ENCODE measurements around the gene COA1. TPM values are rescaled to one million over a fixed set of nuclear protein-coding genes. Genes with fewer than 3 reads are reported as not detected.

COA1 gene
- total RNA-seq, 2 donors from 2014 or later, result 36.8 to 52.4 TPM

DNA sequence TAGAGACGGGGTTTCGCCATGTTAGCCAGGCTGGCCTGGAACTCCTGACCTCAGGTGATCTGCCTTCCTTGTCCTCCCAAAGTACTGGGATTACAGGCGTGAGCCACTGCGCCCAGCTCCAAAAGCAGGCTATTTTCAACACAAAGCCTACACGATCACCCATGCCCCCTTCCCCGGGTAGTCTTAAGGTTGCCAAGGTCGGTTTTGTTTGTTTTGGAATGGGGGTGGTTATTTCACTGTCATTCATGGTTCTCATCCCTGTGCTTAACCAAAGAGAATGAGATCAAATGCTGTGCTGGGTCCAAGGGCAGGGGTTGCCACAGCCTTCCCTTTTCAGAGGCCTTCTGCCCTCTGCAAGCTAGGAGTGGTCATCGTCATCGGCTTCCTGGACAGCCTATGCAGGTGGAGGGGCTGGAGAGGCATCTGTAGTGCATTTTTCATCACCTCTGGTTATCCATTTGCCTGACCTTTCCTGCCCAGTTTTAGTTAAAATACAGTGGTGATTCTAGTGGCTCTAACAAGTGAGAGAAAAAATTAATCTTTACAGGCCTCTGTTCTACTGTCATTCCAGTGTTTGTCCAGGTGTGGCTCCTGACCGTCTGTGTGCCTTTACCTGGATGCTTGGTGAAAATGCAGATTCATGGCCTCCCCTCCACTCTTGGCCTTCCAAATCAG is 40.6 kb upstream of the COA1 start:
- H3K27me3 ChIP-seq, result no peaks in the 10 kb centered on the region
- no peak overlapping the region for H3K4me3 ChIP-seq
- no peaks in the 10 kb centered on the region for H3K36me3 ChIP-seq (replicated peaks in 1 of 2; ENCODE audit: insufficient read depth in 1 of 2, low read depth in 2 of 2)
- H3K4me1 ChIP-seq, result peaks cover 12% of the 10 kb centered on the region
- intact Hi-C loops (cut with DNase I), result no loop called here
- TF ChIP-seq POLR2A (IDR thresholded peaks at IDR 0.05), result no peak
- TF ChIP-seq, protein P1, sequence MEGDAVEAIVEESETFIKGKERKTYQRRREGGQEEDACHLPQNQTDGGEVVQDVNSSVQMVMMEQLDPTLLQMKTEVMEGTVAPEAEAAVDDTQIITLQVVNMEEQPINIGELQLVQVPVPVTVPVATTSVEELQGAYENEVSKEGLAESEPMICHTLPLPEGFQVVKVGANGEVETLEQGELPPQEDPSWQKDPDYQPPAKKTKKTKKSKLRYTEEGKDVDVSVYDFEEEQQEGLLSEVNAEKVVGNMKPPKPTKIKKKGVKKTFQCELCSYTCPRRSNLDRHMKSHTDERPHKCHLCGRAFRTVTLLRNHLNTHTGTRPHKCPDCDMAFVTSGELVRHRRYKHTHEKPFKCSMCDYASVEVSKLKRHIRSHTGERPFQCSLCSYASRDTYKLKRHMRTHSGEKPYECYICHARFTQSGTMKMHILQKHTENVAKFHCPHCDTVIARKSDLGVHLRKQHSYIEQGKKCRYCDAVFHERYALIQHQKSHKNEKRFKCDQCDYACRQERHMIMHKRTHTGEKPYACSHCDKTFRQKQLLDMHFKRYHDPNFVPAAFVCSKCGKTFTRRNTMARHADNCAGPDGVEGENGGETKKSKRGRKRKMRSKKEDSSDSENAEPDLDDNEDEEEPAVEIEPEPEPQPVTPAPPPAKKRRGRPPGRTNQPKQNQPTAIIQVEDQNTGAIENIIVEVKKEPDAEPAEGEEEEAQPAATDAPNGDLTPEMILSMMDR (IDR thresholded peaks at IDR 0.05), result no peak
- WGBS, 2 donors, result 61 to 63% methylated on average over 7 to 10 of the region's 10 CpGs
- H3K9me3 ChIP-seq, result no peaks in the 10 kb centered on the region
- H3K27ac ChIP-seq, result no peak overlapping the region
- ATAC-seq, result no peak
- no peak for DNase-seq

- Histone ChIP-seq H3K36me3 (replicated peaks in 1 of 2; ENCODE audit: insufficient read depth in 1 of 2, low read depth in 2 of 2) (no peaks in the 10 kb centered on the region), H3K4me3 (no peak overlapping the region), H3K27ac (no peak overlapping the region), H3K9me3 (no peaks in the 10 kb centered on the region), H3K4me1 (peaks cover 18% of the 10 kb centered on the region), H3K27me3 (no peaks in the 10 kb centered on the region)
- ATAC-seq (no peak), DNase-seq (peak in 1 of 4 donors; percentile 12)
- TF ChIP-seq, protein P1 (IDR thresholded peaks at IDR 0.05), result no peak
- no peak for TF ChIP-seq POLR2A (IDR thresholded peaks at IDR 0.05)
- intact Hi-C loops (cut with DNase I), result no loop called here
- 77 to 94% methylated on average over 5 of the region's 5 CpGs for WGBS, 2 donors
Measured at GRCh38 chr7:43769281-43769680, 40.0 kb upstream of the COA1 start.

GRCh38 chr7:43768887-43769272 is 39.6 kb upstream of the COA1 start:
- TF ChIP-seq, protein P1 (IDR thresholded peaks at IDR 0.05), result no peak
- TF ChIP-seq POLR2A (IDR thresholded peaks at IDR 0.05), result no peak
- H3K4me3 ChIP-seq, result no peak overlapping the region
- DNase-seq, result no peak
- ATAC-seq, result no peak
- intact Hi-C loops (cut with DNase I), result no loop called here
- no peaks in the 10 kb centered on the region for H3K36me3 ChIP-seq (replicated peaks in 1 of 2; ENCODE audit: insufficient read depth in 1 of 2, low read depth in 2 of 2)
- H3K27ac ChIP-seq, result no peak overlapping the region
- peaks cover 19% of the 10 kb centered on the region for H3K4me1 ChIP-seq
- 84 to 94% methylated on average over 4 of the region's 4 CpGs for WGBS, 2 donors
- H3K9me3 ChIP-seq, result no peaks in the 10 kb centered on the region
- no peaks in the 10 kb centered on the region for H3K27me3 ChIP-seq

DNA sequence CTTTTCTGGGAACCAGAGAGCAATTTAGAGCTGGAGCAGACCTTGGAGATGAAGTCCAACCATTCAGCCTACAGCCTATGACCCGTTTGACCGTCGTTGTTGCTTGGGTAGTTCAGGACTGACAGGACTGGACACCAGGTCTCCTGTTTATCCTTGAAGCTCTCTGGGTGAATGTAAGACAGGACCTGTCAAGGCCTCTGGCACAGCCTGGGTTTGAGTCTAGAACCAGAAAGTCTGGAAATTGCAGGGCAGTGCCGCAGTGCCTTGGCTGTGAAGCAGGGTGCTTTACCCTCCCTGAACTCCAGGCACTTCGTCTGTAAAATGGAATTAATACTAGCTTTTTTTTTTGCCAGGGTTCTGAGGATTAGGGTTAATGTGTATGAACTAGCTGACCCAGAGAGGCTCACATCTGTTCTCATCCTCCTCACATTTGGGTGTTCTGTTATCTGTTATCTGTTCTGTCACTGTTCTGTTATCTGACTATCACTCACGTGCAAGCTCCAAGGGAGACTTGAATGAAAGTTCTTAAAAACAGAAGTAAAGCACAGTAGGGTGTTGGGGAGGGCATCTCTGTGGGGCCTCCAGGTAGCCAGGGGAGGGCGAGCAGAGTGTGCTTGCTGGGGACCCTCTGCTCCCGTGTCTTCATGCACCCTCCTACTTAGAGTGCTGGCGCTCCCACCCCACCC is 39.0 kb upstream of the COA1 start:
- WGBS, 2 donors, result 83 to 87% methylated on average over 9 of the region's 9 CpGs
- no peaks in the 10 kb centered on the region for H3K9me3 ChIP-seq
- no peaks in the 10 kb centered on the region for H3K27me3 ChIP-seq
- intact Hi-C loops (cut with DNase I), result no loop called here
- no peak overlapping the region for H3K27ac ChIP-seq
- DNase-seq (no peak), ATAC-seq (no peak)
- peaks cover 19% of the 10 kb centered on the region for H3K4me1 ChIP-seq
- H3K36me3 ChIP-seq (replicated peaks in 1 of 2; ENCODE audit: insufficient read depth in 1 of 2, low read depth in 2 of 2), result no peaks in the 10 kb centered on the region
- no peak for TF ChIP-seq POLR2A (IDR thresholded peaks at IDR 0.05)
- no peak overlapping the region for H3K4me3 ChIP-seq

GRCh38 chr7:43767311-43767710 is 38.0 kb upstream of the COA1 start:
- no peak overlapping the region for H3K4me3 ChIP-seq
- ATAC-seq (no peak), DNase-seq (no peak)
- H3K36me3 ChIP-seq (replicated peaks in 1 of 2; ENCODE audit: insufficient read depth in 1 of 2, low read depth in 2 of 2), result no peaks in the 10 kb centered on the region
- H3K27me3 ChIP-seq, result no peaks in the 10 kb centered on the region
- no peaks in the 10 kb centered on the region for H3K9me3 ChIP-seq
- no peak overlapping the region for H3K27ac ChIP-seq
- intact Hi-C loops (cut with DNase I), result no loop called here
- H3K4me1 ChIP-seq, result peaks cover 19% of the 10 kb centered on the region
- WGBS, 2 donors, result 87 to 90% methylated on average over 8 of the region's 8 CpGs
- TF ChIP-seq POLR2A (IDR thresholded peaks at IDR 0.05), result no peak
- TF ChIP-seq, protein P1 (IDR thresholded peaks at IDR 0.05), result no peak
